ENCODE data around the gene TMPRSS11B.
"Not testable (repeated sequence)": the region's sequence is repeated elsewhere in the genome, so short reads cannot be mapped to it uniquely, and the experiment has no call there.

The TMPRSS11B gene

GRCh38 chr4:68216501-68216900 lies 29.0 kb downstream of the TMPRSS11B start:
- no peaks in the 10 kb centered on the region for H3K27me3 ChIP-seq (ENCODE audit: insufficient read depth, low read length)
- no peak overlapping the region for H3K4me3 ChIP-seq (ENCODE audit: low read length)
- H3K4me1 ChIP-seq (ENCODE audit: insufficient read depth, low read length) = peaks cover 29% of the 10 kb centered on the region
- no peaks in the 10 kb centered on the region for H3K9me3 ChIP-seq (ENCODE audit: insufficient read depth, low read depth, low read length)
- no peak overlapping the region for H3K9ac ChIP-seq (ENCODE audit: low read depth, low read length)
- H3K36me3 ChIP-seq (ENCODE audit: insufficient read depth, low read length) = no peaks in the 10 kb centered on the region
- no peak overlapping the region for H3K27ac ChIP-seq (ENCODE audit: low read depth, low read length)

GRCh38 chr4:68209003-68209402 lies 36.5 kb downstream of the TMPRSS11B start:
- Histone ChIP-seq H3K27me3 (ENCODE audit: insufficient read depth, low read length) (no peaks in the 10 kb centered on the region), H3K9ac (ENCODE audit: low read depth, low read length) (no peak overlapping the region), H3K4me1 (ENCODE audit: insufficient read depth, low read length) (no peaks in the 10 kb centered on the region), H3K4me3 (ENCODE audit: low read length) (no peak overlapping the region), H3K27ac (ENCODE audit: low read depth, low read length) (no peak overlapping the region), H3K36me3 (ENCODE audit: insufficient read depth, low read length) (no peaks in the 10 kb centered on the region), H3K9me3 (ENCODE audit: insufficient read depth, low read depth, low read length) (peaks cover 21% of the 10 kb centered on the region)
- WGBS = 88% methylated on average over 1 of the region's 1 CpG

GRCh38 chr4:68194305-68194704 lies 51.2 kb downstream of the TMPRSS11B start:
- H3K27ac ChIP-seq (ENCODE audit: low read depth, low read length); H3K27me3 ChIP-seq (ENCODE audit: insufficient read depth, low read length); H3K36me3 ChIP-seq (ENCODE audit: insufficient read depth, low read length); H3K4me1 ChIP-seq (ENCODE audit: insufficient read depth, low read length); H3K9ac ChIP-seq (ENCODE audit: low read depth, low read length); H3K9me3 ChIP-seq (ENCODE audit: insufficient read depth, low read depth, low read length); H3K4me3 ChIP-seq (ENCODE audit: low read length): not testable (repeated sequence)
- 93% methylated on average over 5 of the region's 5 CpGs for WGBS

- no peak overlapping the region for H3K9ac ChIP-seq (ENCODE audit: low read depth, low read length)
- no CpG with 5 or more reads among the region's 1 CpG for whole genome bisulfite sequencing
- no peak overlapping the region for H3K4me3 ChIP-seq (ENCODE audit: low read length)
- no peaks in the 10 kb centered on the region for H3K4me1 ChIP-seq (ENCODE audit: insufficient read depth, low read length)
- no peaks in the 10 kb centered on the region for H3K36me3 ChIP-seq (ENCODE audit: insufficient read depth, low read length)
- H3K9me3 ChIP-seq (ENCODE audit: insufficient read depth, low read depth, low read length) = peaks cover 8% of the 10 kb centered on the region; the same call in 1 of the 2 replicates
- H3K27ac ChIP-seq (ENCODE audit: low read depth, low read length) = no peak overlapping the region
- H3K27me3 ChIP-seq (ENCODE audit: insufficient read depth, low read length) = no peaks in the 10 kb centered on the region
Observed at GRCh38 chr4:68193194-68193593, 52.3 kb downstream of the TMPRSS11B start.

- Histone ChIP-seq H3K9me3 (ENCODE audit: insufficient read depth, low read depth, low read length) (no peaks in the 10 kb centered on the region), H3K36me3 (ENCODE audit: insufficient read depth, low read length) (no peaks in the 10 kb centered on the region), H3K27ac (ENCODE audit: low read depth, low read length) (no peak overlapping the region), H3K27me3 (ENCODE audit: insufficient read depth, low read length) (no peaks in the 10 kb centered on the region), H3K9ac (ENCODE audit: low read depth, low read length) (no peak overlapping the region), H3K4me3 (ENCODE audit: low read length) (no peak overlapping the region), H3K4me1 (ENCODE audit: insufficient read depth, low read length) (no peaks in the 10 kb centered on the region)
- 98% methylated on average over 2 of the region's 2 CpGs for WGBS
Observed at GRCh38 chr4:68187145-68187544, 58.3 kb downstream of the TMPRSS11B start.

- Histone ChIP-seq H3K27me3 (ENCODE audit: insufficient read depth, low read length) (no peaks in the 10 kb centered on the region), H3K4me3 (ENCODE audit: low read length) (no peak overlapping the region), H3K9ac (ENCODE audit: low read depth, low read length) (no peak overlapping the region), H3K4me1 (ENCODE audit: insufficient read depth, low read length) (no peaks in the 10 kb centered on the region), H3K27ac (ENCODE audit: low read depth, low read length) (no peak overlapping the region), H3K9me3 (ENCODE audit: insufficient read depth, low read depth, low read length) (no peaks in the 10 kb centered on the region), H3K36me3 (ENCODE audit: insufficient read depth, low read length) (no peaks in the 10 kb centered on the region)
Observed at GRCh38 chr4:68184923-68185322, 60.6 kb downstream of the TMPRSS11B start.

GRCh38 chr4:68183417-68183816 lies 62.1 kb downstream of the TMPRSS11B start:
- Histone ChIP-seq H3K4me3 (ENCODE audit: low read length) (no peak overlapping the region), H3K27me3 (ENCODE audit: insufficient read depth, low read length) (no peaks in the 10 kb centered on the region), H3K9ac (ENCODE audit: low read depth, low read length) (no peak overlapping the region)

GRCh38 chr4:68182382-68182820 lies 63.1 kb downstream of the TMPRSS11B start:
- Histone ChIP-seq H3K36me3 (ENCODE audit: insufficient read depth, low read length) (no peaks in the 10 kb centered on the region), H3K9me3 (ENCODE audit: insufficient read depth, low read depth, low read length) (no peaks in the 10 kb centered on the region), H3K9ac (ENCODE audit: low read depth, low read length) (no peak overlapping the region), H3K27ac (ENCODE audit: low read depth, low read length) (no peak overlapping the region), H3K4me3 (ENCODE audit: low read length) (no peak overlapping the region), H3K27me3 (ENCODE audit: insufficient read depth, low read length) (no peaks in the 10 kb centered on the region), H3K4me1 (ENCODE audit: insufficient read depth, low read length) (no peaks in the 10 kb centered on the region)
- 97% methylated on average over 27 of the region's 27 CpGs for WGBS

More at GRCh38 chr4:68183417-68183816, 62.1 kb downstream of the TMPRSS11B start:
- H3K27ac ChIP-seq (ENCODE audit: low read depth, low read length) = no peak overlapping the region
- H3K4me1 ChIP-seq (ENCODE audit: insufficient read depth, low read length) = no peaks in the 10 kb centered on the region
- no peaks in the 10 kb centered on the region for H3K36me3 ChIP-seq (ENCODE audit: insufficient read depth, low read length)
- H3K9me3 ChIP-seq (ENCODE audit: insufficient read depth, low read depth, low read length) = no peaks in the 10 kb centered on the region

- no peaks in the 10 kb centered on the region for H3K4me1 ChIP-seq (ENCODE audit: insufficient read depth, low read length)
- H3K27ac ChIP-seq (ENCODE audit: low read depth, low read length) = no peak overlapping the region
- WGBS = no CpG with 5 or more reads among the region's 1 CpG
- H3K27me3 ChIP-seq (ENCODE audit: insufficient read depth, low read length) = no peaks in the 10 kb centered on the region
- H3K4me3 ChIP-seq (ENCODE audit: low read length) = no peak overlapping the region
- H3K36me3 ChIP-seq (ENCODE audit: insufficient read depth, low read length) = no peaks in the 10 kb centered on the region
- H3K9me3 ChIP-seq (ENCODE audit: insufficient read depth, low read depth, low read length) = no peaks in the 10 kb centered on the region
- no peak overlapping the region for H3K9ac ChIP-seq (ENCODE audit: low read depth, low read length)
Observed at GRCh38 chr4:68180849-68181526, 64.5 kb downstream of the TMPRSS11B start.

- Histone ChIP-seq H3K27ac (ENCODE audit: low read depth, low read length) (no peak overlapping the region), H3K4me1 (ENCODE audit: insufficient read depth, low read length) (no peaks in the 10 kb centered on the region), H3K36me3 (ENCODE audit: insufficient read depth, low read length) (no peaks in the 10 kb centered on the region), H3K9me3 (ENCODE audit: insufficient read depth, low read depth, low read length) (peaks cover 5% of the 10 kb centered on the region; the same call in 1 of the 2 replicates), H3K9ac (ENCODE audit: low read depth, low read length) (no peak overlapping the region), H3K4me3 (ENCODE audit: low read length) (no peak overlapping the region), H3K27me3 (ENCODE audit: insufficient read depth, low read length) (no peaks in the 10 kb centered on the region)
- WGBS = 75% methylated on average over 2 of the region's 2 CpGs
Observed at GRCh38 chr4:68176904-68177303, 68.6 kb downstream of the TMPRSS11B start.

All from HUES64 (cell line).